NCI-H345 (cell line): ENCODE results near the gene PPP2R1A.
"Not testable (repeated sequence)": the region's sequence is repeated elsewhere in the genome, so short reads cannot be mapped to it uniquely, and the experiment has no call there.

ENCODE experiments used
- DNase-seq: peaks from one replicate; lab custom pipeline; 2025; lab: John Stamatoyannopoulos, UW

The PPP2R1A gene

GRCh38 chr19:52244021-52244420 is 54.2 kb downstream of the PPP2R1A start:
- DNase-seq, result no peak

GRCh38 chr19:52248241-52248640 is 58.4 kb downstream of the PPP2R1A start:
- peak; percentile 53 for DNase-seq

GRCh38 chr19:52258426-52258825 is 68.6 kb downstream of the PPP2R1A start:
- DNase-seq, result no peak

- DNase-seq, result not testable (repeated sequence)
Measured at GRCh38 chr19:52265556-52265955, 75.7 kb downstream of the PPP2R1A start.

- DNase-seq, result peak; percentile 95
Measured at GRCh38 chr19:52269338-52270261, 79.7 kb downstream of the PPP2R1A start, which contains the start of gene ZNF766. ZNF766 (plus strand) TSS chr19:52269587; CDS start chr19:52269614, 27 bp downstream.

GRCh38 chr19:52270266-52270885 is 80.5 kb downstream of the PPP2R1A start:
- no peak for DNase-seq

- DNase-seq, result no peak
Measured at GRCh38 chr19:52273301-52273700, 83.4 kb downstream of the PPP2R1A start.

GRCh38 chr19:52274191-52274590 is 84.3 kb downstream of the PPP2R1A start:
- DNase-seq, result no peak

- DNase-seq, result no peak
Measured at GRCh38 chr19:52275988-52276387, 86.1 kb downstream of the PPP2R1A start.

GRCh38 chr19:52277471-52277870 is 87.6 kb downstream of the PPP2R1A start:
- DNase-seq, result no peak
